Activated CD8-positive, alpha-beta memory T cell treated with anti-CD3 and anti-CD28 coated beads for 24 hours (primary cell): Measurements from ENCODE around the gene FOSL2.

Experiments used
- DNase-seq: peaks from one replicate; pipeline ENCODE4 v3.0.0-alpha.2; 2020

Gene FOSL2

DNA sequence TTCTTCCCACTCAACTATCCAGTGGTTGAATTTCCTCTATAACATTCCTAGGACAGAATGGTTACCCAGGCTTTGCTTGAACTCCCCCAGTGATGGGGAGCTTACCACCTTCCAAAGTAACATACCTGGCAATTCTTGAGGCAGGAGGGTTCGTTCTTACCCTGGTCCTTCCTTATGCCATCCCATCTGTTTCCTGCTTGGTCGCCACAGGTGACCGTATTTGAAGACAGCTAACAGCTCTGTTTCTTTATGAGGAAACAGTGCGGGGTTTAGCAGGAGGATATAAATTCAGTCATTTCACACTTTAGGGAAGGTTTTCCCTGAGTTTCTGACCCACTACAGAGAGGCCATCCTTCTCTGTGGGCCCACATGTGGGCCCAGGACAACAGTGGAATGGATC lies 42.6 kb downstream of the FOSL2 start:
- no peak for DNase-seq

DNA sequence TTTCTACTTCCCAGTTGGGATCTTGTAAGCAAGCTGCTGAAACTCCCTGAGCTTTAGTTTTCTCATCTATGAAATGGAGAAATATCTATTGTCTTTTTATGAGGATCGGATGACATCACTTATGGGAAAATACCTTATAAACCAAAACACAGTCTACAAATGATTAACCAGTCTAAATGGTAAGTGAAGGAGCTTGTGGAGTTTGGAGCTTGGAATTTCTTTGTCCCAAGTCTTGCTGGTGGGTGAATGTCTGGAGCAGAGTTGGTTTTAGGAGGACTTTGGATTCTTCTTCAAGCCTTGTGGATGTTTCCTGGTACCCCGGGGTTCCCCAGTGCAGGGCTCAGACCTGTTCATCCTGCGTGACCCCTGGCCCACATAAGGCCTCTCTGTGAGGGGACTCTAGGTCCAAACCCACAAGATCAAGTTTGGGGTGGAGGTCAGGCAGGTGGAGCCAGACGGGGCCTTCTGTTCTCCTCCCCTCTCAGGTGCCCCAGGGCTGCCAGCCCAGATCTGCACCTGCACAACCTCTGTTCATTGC lies 43.2 kb downstream of the FOSL2 start:
- no peak for DNase-seq

GRCh38 chr2:28436525-28437051 lies 43.9 kb downstream of the FOSL2 start:
- DNase-seq = no peak

DNA sequence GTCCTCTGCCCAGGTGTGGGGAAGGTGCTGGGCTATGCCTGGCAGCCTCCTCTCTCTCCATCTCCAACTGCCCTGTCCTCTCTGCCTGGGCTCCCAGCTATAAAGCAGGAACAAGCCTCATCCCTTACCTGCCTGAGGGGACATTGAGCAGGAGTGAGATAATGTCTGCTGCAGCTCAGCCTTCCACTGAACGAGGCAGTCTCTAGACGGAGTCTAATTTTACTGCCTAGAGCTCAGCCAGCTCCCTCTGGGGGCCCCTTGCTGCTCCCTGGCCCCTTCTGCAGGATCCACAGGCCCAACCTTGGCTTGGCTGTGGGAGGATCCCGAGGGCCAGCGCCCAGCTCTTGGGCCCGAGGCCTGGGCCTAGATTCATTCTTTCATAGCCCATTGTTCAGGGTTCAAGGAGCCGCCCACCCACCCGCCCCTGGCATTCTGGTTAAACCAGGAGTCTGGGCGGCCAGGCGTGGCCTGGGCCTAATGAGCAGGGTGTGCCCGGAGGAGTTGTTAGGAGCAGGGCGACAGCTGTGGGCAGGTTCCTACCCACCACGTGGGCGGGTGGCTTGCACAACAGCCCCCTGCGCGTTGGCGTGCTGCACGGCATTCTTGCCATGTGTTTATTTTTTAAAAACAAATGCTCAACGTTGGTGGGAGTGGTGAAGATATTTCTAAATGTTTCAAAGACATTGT lies 44.6 kb downstream of the FOSL2 start:
- DNase-seq = no peak

- no peak for DNase-seq
Observed at GRCh38 chr2:28437918-28438317, 45.3 kb downstream of the FOSL2 start.

DNA sequence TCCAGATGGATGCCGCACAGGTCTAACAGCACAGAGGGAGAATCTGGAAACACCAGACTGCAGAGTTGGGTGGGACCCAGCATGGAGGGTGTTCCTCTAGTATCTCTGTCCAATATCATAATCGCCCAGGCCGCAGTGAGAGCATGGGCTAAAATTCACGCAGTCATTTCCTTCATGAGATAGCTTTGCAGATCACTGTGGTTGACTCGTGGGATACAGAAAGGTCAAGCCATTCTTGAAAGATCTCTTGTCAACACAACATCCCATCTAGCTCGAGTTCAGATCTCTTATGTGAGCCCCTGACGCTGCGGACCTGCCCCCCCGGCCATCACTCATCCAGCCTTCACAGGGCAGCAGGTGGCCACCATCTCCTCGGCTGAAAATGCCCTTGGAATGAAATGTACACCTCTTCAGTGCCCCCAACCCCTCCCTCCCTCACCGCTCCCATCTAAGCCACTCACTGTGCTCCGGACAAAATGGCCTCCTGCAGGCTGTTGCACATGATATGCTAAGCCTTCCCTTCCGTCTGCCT lies 45.9 kb downstream of the FOSL2 start:
- DNase-seq = no peak

- no peak for DNase-seq
Observed at GRCh38 chr2:28439127-28439526, 46.5 kb downstream of the FOSL2 start.

- no peak for DNase-seq
Observed at GRCh38 chr2:28439763-28440162, 47.1 kb downstream of the FOSL2 start.

GRCh38 chr2:28442328-28442727 lies 49.7 kb downstream of the FOSL2 start:
- no peak for DNase-seq

DNA sequence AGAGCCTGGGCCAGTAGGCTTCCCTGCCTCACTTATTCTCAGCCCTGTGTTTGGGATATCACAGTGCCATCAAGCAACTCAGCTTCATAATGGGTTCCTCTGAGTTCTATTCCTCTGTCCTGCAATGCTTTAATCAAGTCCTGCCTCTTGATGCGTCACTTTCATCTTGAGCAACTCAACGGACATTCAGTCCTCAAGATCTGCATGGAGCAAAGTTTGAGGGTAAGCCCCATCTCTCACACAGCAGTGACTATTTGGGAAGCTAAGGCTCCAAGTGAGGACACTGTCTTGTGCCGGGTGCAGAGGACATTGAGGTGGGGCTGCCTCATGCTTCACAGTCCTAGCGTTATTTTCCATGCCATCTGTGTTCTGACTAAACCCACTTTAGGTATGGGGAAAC lies 52.3 kb downstream of the FOSL2 start:
- DNase-seq = no peak

DNA sequence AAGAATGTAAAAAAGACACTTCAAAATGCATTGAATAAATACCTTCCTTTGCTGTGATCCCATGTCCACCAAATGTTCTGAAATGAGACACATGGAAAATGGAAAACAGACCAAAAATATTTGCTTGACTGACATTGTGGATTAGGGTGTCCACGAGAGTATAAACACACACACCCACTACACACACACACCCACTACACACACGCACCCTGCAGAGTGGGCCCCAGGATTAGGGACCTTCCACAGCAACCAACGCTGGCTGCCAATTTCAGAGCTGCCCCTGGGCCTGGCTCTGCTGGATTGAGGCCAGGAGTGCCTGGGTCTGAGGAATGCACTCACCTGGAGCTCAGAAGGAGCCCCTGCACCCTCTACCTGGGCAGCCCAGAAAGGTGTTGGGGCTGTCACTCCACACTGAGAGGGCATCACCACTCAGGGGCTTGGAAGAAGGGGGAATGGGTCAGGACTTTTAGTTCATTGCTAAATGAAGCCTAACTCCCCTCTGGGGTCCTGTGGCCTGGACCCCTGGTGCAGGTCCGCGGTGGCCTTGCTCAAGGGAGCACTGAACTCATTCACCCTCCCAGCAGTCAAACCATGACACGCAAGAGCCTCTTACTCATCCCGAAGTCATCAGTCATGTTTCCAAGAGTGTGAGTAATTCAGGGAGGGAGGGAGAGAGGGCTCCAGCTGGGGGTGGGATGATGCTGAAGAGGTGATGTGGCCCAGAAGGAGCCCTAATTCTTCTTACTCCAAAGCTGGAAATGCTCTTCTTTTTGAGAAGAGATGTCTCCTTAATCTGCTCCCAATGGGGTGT lies 53.0 kb downstream of the FOSL2 start:
- DNase-seq = peak; percentile 76

DNA sequence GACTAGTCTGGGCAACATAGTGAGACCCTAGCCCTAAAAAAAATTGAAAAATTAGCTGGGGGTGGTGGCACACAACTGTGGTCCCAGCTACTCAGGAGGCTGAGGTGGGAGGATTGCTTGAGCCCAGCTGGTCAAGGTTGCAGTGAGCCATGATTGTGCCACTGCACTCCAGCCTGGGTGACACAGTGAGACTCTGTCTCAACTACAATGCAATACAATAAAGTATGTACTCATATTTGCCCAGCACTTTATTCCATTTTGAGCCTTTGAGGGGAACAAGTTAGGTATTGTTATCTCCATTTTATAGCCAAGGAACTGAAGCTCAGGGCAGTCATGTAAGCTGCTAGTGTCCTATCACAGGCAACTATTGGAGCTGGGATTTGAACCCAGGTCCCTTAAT lies 53.9 kb downstream of the FOSL2 start:
- no peak for DNase-seq

GRCh38 chr2:28447086-28447485 lies 54.4 kb downstream of the FOSL2 start:
- no peak for DNase-seq

- no peak for DNase-seq
Observed at GRCh38 chr2:28447943-28448792, 55.5 kb downstream of the FOSL2 start.

- no peak for DNase-seq
Observed at GRCh38 chr2:28448793-28449100, 56.1 kb downstream of the FOSL2 start.

DNA sequence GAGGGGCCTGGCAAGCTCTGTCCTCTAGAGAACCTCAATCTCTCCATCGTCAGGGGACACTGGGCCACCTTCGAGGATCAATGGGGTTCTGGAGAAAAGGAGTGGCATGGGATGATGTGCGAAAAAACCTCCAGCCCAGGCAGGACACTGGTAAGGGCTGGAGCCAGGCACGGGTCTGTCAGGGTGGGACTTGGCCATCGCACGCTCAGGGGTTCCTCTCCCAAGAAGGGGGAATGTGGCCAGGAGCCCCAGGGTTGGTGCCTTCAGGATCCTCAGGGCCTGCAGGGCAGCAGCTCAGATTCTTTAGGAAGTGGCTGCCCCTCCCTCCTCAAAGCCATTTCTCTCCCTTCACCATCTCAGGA lies 56.4 kb downstream of the FOSL2 start:
- no peak for DNase-seq

- DNase-seq = peak; percentile 89
Observed at GRCh38 chr2:28449488-28450395, 57.1 kb downstream of the FOSL2 start.

- DNase-seq = no peak
Observed at GRCh38 chr2:28450901-28451565, 58.4 kb downstream of the FOSL2 start.

GRCh38 chr2:28451793-28452533 lies 59.3 kb downstream of the FOSL2 start:
- DNase-seq = no peak

GRCh38 chr2:28452534-28453081 lies 60.0 kb downstream of the FOSL2 start:
- peak; percentile 95 for DNase-seq
